Measurements from ENCODE around the gene SEMA6B.

Gene SEMA6B

GRCh38 chr19:4594201-4594600, 34.7 kb upstream of the SEMA6B start:
- TF ChIP-seq, protein P1, sequence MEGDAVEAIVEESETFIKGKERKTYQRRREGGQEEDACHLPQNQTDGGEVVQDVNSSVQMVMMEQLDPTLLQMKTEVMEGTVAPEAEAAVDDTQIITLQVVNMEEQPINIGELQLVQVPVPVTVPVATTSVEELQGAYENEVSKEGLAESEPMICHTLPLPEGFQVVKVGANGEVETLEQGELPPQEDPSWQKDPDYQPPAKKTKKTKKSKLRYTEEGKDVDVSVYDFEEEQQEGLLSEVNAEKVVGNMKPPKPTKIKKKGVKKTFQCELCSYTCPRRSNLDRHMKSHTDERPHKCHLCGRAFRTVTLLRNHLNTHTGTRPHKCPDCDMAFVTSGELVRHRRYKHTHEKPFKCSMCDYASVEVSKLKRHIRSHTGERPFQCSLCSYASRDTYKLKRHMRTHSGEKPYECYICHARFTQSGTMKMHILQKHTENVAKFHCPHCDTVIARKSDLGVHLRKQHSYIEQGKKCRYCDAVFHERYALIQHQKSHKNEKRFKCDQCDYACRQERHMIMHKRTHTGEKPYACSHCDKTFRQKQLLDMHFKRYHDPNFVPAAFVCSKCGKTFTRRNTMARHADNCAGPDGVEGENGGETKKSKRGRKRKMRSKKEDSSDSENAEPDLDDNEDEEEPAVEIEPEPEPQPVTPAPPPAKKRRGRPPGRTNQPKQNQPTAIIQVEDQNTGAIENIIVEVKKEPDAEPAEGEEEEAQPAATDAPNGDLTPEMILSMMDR (IDR thresholded peaks at IDR 0.05; ENCODE audit: low read length, missing control alignments), result no peak
- H3K4me3 ChIP-seq (replicated peaks; ENCODE audit: low read depth, low read length), result no peak overlapping the region
- no peak for DNase-seq (ENCODE audit: low read depth)

DNA sequence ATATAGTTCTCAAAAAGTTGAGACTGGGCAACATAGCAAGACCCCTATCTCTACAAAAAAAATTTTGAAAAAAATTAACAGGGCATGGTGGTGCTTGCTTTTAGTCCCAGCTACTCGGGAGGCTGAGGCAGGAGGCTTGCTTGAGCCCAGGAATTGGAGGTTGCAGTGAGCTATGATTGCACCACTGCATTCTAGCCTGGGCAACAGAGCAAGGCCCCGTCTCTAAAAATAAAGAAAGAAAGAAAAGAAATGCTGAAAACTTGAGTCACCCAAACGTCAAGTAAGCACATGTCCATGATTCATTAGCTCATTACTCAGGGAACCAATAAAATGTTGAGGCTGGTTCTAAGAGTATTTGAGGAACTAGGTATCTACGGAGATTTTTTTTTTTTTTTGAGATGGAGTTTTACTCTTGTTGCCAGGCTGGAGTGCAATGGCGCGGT, 33.9 kb upstream of the SEMA6B start:
- no peak overlapping the region for H3K4me3 ChIP-seq (replicated peaks; ENCODE audit: low read depth, low read length)
- peak; percentile 42 for DNase-seq (ENCODE audit: low read depth)
- TF ChIP-seq, protein P1 (IDR thresholded peaks at IDR 0.05; ENCODE audit: low read length, missing control alignments), result no peak

GRCh38 chr19:4592445-4592844, 33.0 kb upstream of the SEMA6B start:
- DNase-seq (ENCODE audit: low read depth), result no peak
- H3K4me3 ChIP-seq (replicated peaks; ENCODE audit: low read depth, low read length), result no peak overlapping the region
- TF ChIP-seq, protein P1 (IDR thresholded peaks at IDR 0.05; ENCODE audit: low read length, missing control alignments), result no peak

DNA sequence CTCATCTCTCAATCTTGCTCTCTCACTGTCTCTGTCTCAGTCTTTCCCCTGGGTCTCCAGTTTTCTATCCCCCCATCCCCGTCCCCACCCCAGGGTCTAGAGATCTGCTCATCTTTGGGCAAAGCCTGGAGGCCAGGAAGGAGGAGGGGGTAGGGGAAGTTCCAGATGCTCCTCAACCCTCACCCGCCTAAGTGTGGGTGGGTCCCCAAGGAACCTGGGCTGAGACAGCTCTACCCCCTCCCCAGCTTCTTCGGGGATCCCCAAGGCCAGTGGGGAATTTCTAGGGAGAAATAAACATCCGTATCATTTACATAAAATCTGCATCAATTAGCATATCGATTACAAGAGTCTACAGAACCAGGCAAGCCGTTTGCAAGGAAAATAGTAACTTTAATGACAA, 31.8 kb upstream of the SEMA6B start:
- no peak overlapping the region for H3K4me3 ChIP-seq (replicated peaks; ENCODE audit: low read depth, low read length)
- TF ChIP-seq, protein P1 (IDR thresholded peaks at IDR 0.05; ENCODE audit: low read length, missing control alignments), result no peak
- no peak for DNase-seq (ENCODE audit: low read depth)

GRCh38 chr19:4590559-4590958, 31.1 kb upstream of the SEMA6B start:
- H3K4me3 ChIP-seq (replicated peaks; ENCODE audit: low read depth, low read length), result no peak overlapping the region
- TF ChIP-seq, protein P1 (IDR thresholded peaks at IDR 0.05; ENCODE audit: low read length, missing control alignments), result no peak
- DNase-seq (ENCODE audit: low read depth), result no peak

DNA sequence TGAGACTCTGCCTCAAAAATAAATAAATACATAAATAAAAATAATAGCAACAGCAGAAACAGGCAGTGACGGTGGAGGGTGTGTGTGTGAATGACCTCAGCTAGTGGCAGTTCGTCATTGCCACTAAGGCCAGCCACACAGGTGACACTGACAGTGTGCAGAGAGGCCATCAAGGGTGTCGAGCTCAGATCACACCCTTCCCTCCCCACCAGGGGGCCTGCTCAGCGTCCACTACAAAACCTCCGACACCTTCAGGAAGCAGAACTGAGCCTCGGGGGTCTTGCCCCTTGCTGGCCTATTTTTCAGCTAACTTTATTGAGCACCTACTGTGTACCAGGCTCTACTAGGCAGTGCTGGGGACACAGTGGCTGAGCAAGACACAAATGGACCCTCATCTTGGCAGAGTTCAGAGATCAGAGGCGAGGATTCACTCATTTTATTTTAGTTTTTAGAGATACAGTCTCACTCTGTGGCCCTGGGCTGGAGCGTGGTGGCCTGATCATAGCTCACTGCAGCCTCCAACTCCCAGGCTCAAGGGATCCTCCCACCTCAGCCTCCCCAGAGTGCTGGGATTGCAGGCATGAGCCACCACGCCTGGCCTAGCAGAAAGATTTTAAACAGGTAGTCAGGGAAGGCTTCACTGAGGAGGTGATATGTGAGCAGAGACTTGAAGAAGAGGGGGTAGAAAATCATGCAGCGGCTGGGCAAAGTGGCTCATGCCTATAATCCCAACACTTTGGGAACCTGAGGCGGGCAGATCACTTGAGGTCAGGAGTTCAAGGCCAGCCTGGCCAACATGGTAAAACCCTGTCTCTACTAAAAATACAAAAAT, 30.3 kb upstream of the SEMA6B start:
- no peak overlapping the region for H3K4me3 ChIP-seq (replicated peaks; ENCODE audit: low read depth, low read length)
- no peak for DNase-seq (ENCODE audit: low read depth)
- TF ChIP-seq, protein P1 (IDR thresholded peaks at IDR 0.05; ENCODE audit: low read length, missing control alignments), result peak; percentile 47
